Muscle of leg (tissue), 11 donors: ENCODE measurements around the gene CARD16. TPM values are rescaled to one million over a fixed set of nuclear protein-coding genes. Genes with fewer than 3 reads are reported as not detected.
"Not testable (repeated sequence)": the region's sequence is repeated elsewhere in the genome, so short reads cannot be mapped to it uniquely, and the experiment has no call there.

ENCODE experiments used
- DNase-seq: peaks from one replicate; pipeline ENCODE4 v3.0.0; 2013
- H3K27ac ChIP-seq: one replicate; pipeline ENCODE4 v1.5.1; 2013; ENCODE audit warnings: mild to moderate bottlenecking, low read length, control low read depth
- H3K27me3 ChIP-seq: one replicate; pipeline ENCODE4 v1.6.1; 2013; ENCODE audit warnings: low read length; ENCODE audit not compliant: control insufficient read depth, insufficient read depth
- H3K36me3 ChIP-seq: one replicate; pipeline ENCODE4 v1.6.1; 2013; ENCODE audit warnings: low read length; ENCODE audit not compliant: control insufficient read depth, insufficient read depth
- H3K4me1 ChIP-seq: one replicate; pipeline ENCODE4 v1.6.1; 2013; ENCODE audit warnings: low read length; ENCODE audit not compliant: control insufficient read depth, insufficient read depth
- H3K4me3 ChIP-seq: one replicate; pipeline ENCODE4 v1.5.1; 2013; ENCODE audit warnings: low read length, control low read depth
- H3K9me3 ChIP-seq: replicated peaks from 2 replicates; pipeline ENCODE4 v1.6.1; 2013; ENCODE audit warnings: low read depth, low read length; ENCODE audit not compliant: control insufficient read depth
- WGBS: methylation state at CpG from one replicate; pipeline ENCODE4 v1.1.5; 2013; ENCODE audit warnings: missing lambda C conversion rate; ENCODE audit not compliant: insufficient coverage; 5-methylcytosine and 5-hydroxymethylcytosine counted together
- polyA plus RNA-seq, 8 donors: library from polyadenylated mRNA; unstranded; fragments of 120-200 nt; gene quantifications; one replicate each; pipeline versions ENCODE4 v1.2.1 to v1.2.3, GENCODE V29; 2013; ENCODE audit warnings: inconsistent platforms in 1 of 8, low replicate concordance in 1 of 8; ENCODE audit not compliant: insufficient read length in 8 of 8, insufficient read depth in 1 of 8
- total RNA-seq: library from RNA; stranded (reverse); fragments of 120-200 nt; gene quantifications from one replicate; pipeline ENCODE4 v1.2.4, GENCODE V29; 2013

CARD16 gene
- total and polyA plus RNA-seq, 9 donors = 8.3 to 13.4 (median 12.3) TPM

- H3K36me3 ChIP-seq = no peaks in the 10 kb centered on the region
- DNase-seq = no peak
- H3K27me3 ChIP-seq = no peaks in the 10 kb centered on the region
- H3K4me1 ChIP-seq = no peaks in the 10 kb centered on the region
- H3K27ac ChIP-seq = no peak overlapping the region
- no CpG with 5 or more reads among the region's 1 CpG for WGBS
- H3K9me3 ChIP-seq = no peaks in the 10 kb centered on the region
- no peak overlapping the region for H3K4me3 ChIP-seq
Observed at GRCh38 chr11:105073456-105074165, 28.5 kb upstream of the CARD16 start.

GRCh38 chr11:105072080-105072479 is 26.9 kb upstream of the CARD16 start:
- not testable (repeated sequence) for H3K4me3 ChIP-seq, H3K27me3 ChIP-seq, H3K36me3 ChIP-seq, H3K4me1 ChIP-seq, DNase-seq, H3K27ac ChIP-seq, H3K9me3 ChIP-seq
- no CpG with 5 or more reads among the region's 2 CpGs for WGBS

- H3K27me3 ChIP-seq = no peaks in the 10 kb centered on the region
- H3K4me1 ChIP-seq = no peaks in the 10 kb centered on the region
- H3K27ac ChIP-seq = no peak overlapping the region
- no peak for DNase-seq
- no peaks in the 10 kb centered on the region for H3K36me3 ChIP-seq
- no peak overlapping the region for H3K4me3 ChIP-seq
- H3K9me3 ChIP-seq = no peaks in the 10 kb centered on the region
- 54% methylated on average over 2 of the region's 4 CpGs for WGBS
Observed at GRCh38 chr11:105071089-105071732, 26.1 kb upstream of the CARD16 start.

GRCh38 chr11:105070306-105070705 is 25.2 kb upstream of the CARD16 start:
- no peaks in the 10 kb centered on the region for H3K4me1 ChIP-seq
- H3K9me3 ChIP-seq = no peaks in the 10 kb centered on the region
- WGBS = 90% methylated on average over 4 of the region's 4 CpGs
- H3K27ac ChIP-seq = no peak overlapping the region
- DNase-seq = no peak
- no peak overlapping the region for H3K4me3 ChIP-seq
- no peaks in the 10 kb centered on the region for H3K27me3 ChIP-seq
- H3K36me3 ChIP-seq = no peaks in the 10 kb centered on the region

GRCh38 chr11:105069749-105070148 is 24.6 kb upstream of the CARD16 start:
- no CpG with 5 or more reads among the region's 2 CpGs for WGBS
- H3K27me3 ChIP-seq, H3K4me1 ChIP-seq, DNase-seq, H3K27ac ChIP-seq, H3K9me3 ChIP-seq, H3K36me3 ChIP-seq, H3K4me3 ChIP-seq: not testable (repeated sequence)

GRCh38 chr11:105063245-105063941 is 18.3 kb upstream of the CARD16 start:
- not testable (repeated sequence) for H3K27ac ChIP-seq, H3K4me1 ChIP-seq, H3K9me3 ChIP-seq, H3K36me3 ChIP-seq, H3K27me3 ChIP-seq, H3K4me3 ChIP-seq
- peak; percentile 66 for DNase-seq
- 43% methylated on average over 1 of the region's 9 CpGs for WGBS

GRCh38 chr11:105057432-105057831 is 12.3 kb upstream of the CARD16 start:
- Histone ChIP-seq H3K36me3 (no peaks in the 10 kb centered on the region), H3K4me1 (no peaks in the 10 kb centered on the region), H3K9me3 (no peaks in the 10 kb centered on the region), H3K4me3 (no peak overlapping the region), H3K27me3 (no peaks in the 10 kb centered on the region), H3K27ac (no peak overlapping the region)
- no peak for DNase-seq
- no CpG with 5 or more reads among the region's 4 CpGs for WGBS

GRCh38 chr11:105056446-105056845 is 11.3 kb upstream of the CARD16 start:
- WGBS = no CpG with 5 or more reads among the region's 1 CpG
- Histone ChIP-seq H3K9me3 (no peaks in the 10 kb centered on the region), H3K4me3 (no peak overlapping the region), H3K36me3 (no peaks in the 10 kb centered on the region), H3K27ac (no peak overlapping the region), H3K27me3 (no peaks in the 10 kb centered on the region), H3K4me1 (no peaks in the 10 kb centered on the region)
- no peak for DNase-seq

GRCh38 chr11:105054723-105055493 is 9.8 kb upstream of the CARD16 start:
- Histone ChIP-seq H3K4me3 (no peak overlapping the region), H3K27me3 (no peaks in the 10 kb centered on the region), H3K27ac (no peak overlapping the region), H3K9me3 (no peaks in the 10 kb centered on the region), H3K36me3 (no peaks in the 10 kb centered on the region), H3K4me1 (no peaks in the 10 kb centered on the region)
- no CpG with 5 or more reads among the region's 2 CpGs for WGBS
- DNase-seq = no peak

- no peak for DNase-seq
- Histone ChIP-seq H3K4me1 (no peaks in the 10 kb centered on the region), H3K27me3 (no peaks in the 10 kb centered on the region), H3K27ac (no peak overlapping the region), H3K36me3 (no peaks in the 10 kb centered on the region), H3K4me3 (no peak overlapping the region), H3K9me3 (no peaks in the 10 kb centered on the region)
- no CpG with 5 or more reads among the region's 3 CpGs for WGBS
Observed at GRCh38 chr11:105052487-105052886, 7.4 kb upstream of the CARD16 start.
